ENCODE data around the gene ENOX1.
"Not testable (repeated sequence)": the region's sequence is repeated elsewhere in the genome, so short reads cannot be mapped to it uniquely, and the experiment has no call there.

Gene ENOX1

GRCh38 chr13:43416408-43416807 is 370.4 kb downstream of the ENOX1 start:
- not testable (repeated sequence) for DNase-seq

- DNase-seq, result not testable (repeated sequence)
These were observed 370.8 kb downstream of the ENOX1 start for GRCh38 chr13:43415903-43416391.

GRCh38 chr13:43414111-43414510 is 372.7 kb downstream of the ENOX1 start:
- DNase-seq, result no peak

GRCh38 chr13:43411741-43412140 is 375.0 kb downstream of the ENOX1 start:
- no peak for DNase-seq

GRCh38 chr13:43411211-43411610 is 375.6 kb downstream of the ENOX1 start:
- DNase-seq, result no peak

GRCh38 chr13:43408274-43408673 is 378.5 kb downstream of the ENOX1 start:
- no peak for DNase-seq

GRCh38 chr13:43407023-43407581 is 379.7 kb downstream of the ENOX1 start:
- no peak for DNase-seq

GRCh38 chr13:43405457-43405856 is 381.3 kb downstream of the ENOX1 start:
- DNase-seq, result no peak

- no peak for DNase-seq
These were observed 384.4 kb downstream of the ENOX1 start for GRCh38 chr13:43402380-43402779.

GRCh38 chr13:43401361-43401760 is 385.4 kb downstream of the ENOX1 start:
- DNase-seq, result no peak

GRCh38 chr13:43397111-43397510 is 389.7 kb downstream of the ENOX1 start:
- DNase-seq, result no peak

- DNase-seq, result no peak
These were observed 395.7 kb downstream of the ENOX1 start for GRCh38 chr13:43391036-43391435.

- no peak for DNase-seq
These were observed 396.2 kb downstream of the ENOX1 start for GRCh38 chr13:43390619-43391018.

- DNase-seq, result no peak
These were observed 396.8 kb downstream of the ENOX1 start for GRCh38 chr13:43389983-43390382.

- no peak for DNase-seq
These were observed 397.2 kb downstream of the ENOX1 start for GRCh38 chr13:43389573-43389972.

- DNase-seq, result no peak
These were observed 398.3 kb downstream of the ENOX1 start for GRCh38 chr13:43388282-43389034.

GRCh38 chr13:43387880-43388279 is 398.9 kb downstream of the ENOX1 start:
- DNase-seq, result no peak

- DNase-seq, result no peak
These were observed 403.1 kb downstream of the ENOX1 start for GRCh38 chr13:43383498-43384165.

- DNase-seq, result no peak
These were observed 407.0 kb downstream of the ENOX1 start for GRCh38 chr13:43379738-43380137.

GRCh38 chr13:43377973-43378372 is 408.8 kb downstream of the ENOX1 start:
- no peak for DNase-seq

- DNase-seq, result peak; percentile 80
These were observed 409.6 kb downstream of the ENOX1 start for GRCh38 chr13:43377149-43377548.

- no peak for DNase-seq
These were observed 410.2 kb downstream of the ENOX1 start for GRCh38 chr13:43376596-43376995.

GRCh38 chr13:43375797-43376465 is 410.8 kb downstream of the ENOX1 start:
- DNase-seq, result no peak
